GM23248 (cell line): ENCODE measurements around the gene EHBP1L1. TPM values are rescaled to one million over a fixed set of nuclear protein-coding genes. Genes with fewer than 3 reads are reported as not detected.

Experiments used
- DNase-seq: peaks from one replicate; pipeline ENCODE4 v3.0.0-alpha.2; 2015
- H2AFZ ChIP-seq: fragments of 200-600 bp; sonication (generic); 2 replicates; pipeline ENCODE4 v1.6.1; 2016; ENCODE audit warnings: antibody characterized with exemption
- H3F3A ChIP-seq: fragments of 200-600 bp; sonication (generic); 2 replicates; pipeline ENCODE4 v1.6.1; 2016; ENCODE audit warnings: mild to moderate bottlenecking, antibody characterized with exemption, mixed run types; ENCODE audit not compliant: insufficient read depth
- H3K27ac ChIP-seq: fragments of 200-600 bp; sonication (generic); 2 replicates; pipeline ENCODE4 v1.5.1; 2016; ENCODE audit warnings: mild to moderate bottlenecking
- H3K27me3 ChIP-seq: fragments of 200-600 bp; sonication (generic); replicated peaks from 2 replicates; pipeline ENCODE4 v1.6.1; 2016; ENCODE audit warnings: mild to moderate bottlenecking; ENCODE audit not compliant: insufficient read depth
- H3K36me3 ChIP-seq: fragments of 200-600 bp; sonication (generic); 2 replicates; pipeline ENCODE4 v1.6.1; 2016; ENCODE audit warnings: low read depth, mild to moderate bottlenecking
- H3K4me1 ChIP-seq: fragments of 200-600 bp; sonication (generic); 2 replicates; pipeline ENCODE4 v1.6.1; 2016; ENCODE audit warnings: mild to moderate bottlenecking; ENCODE audit not compliant: insufficient read depth
- H3K4me2 ChIP-seq: fragments of 200-600 bp; sonication (generic); one replicate; pipeline ENCODE4 v1.6.1; 2016; ENCODE audit warnings: mild to moderate bottlenecking; ENCODE audit not compliant: unreplicated experiment
- H3K4me3 ChIP-seq: fragments of 200-600 bp; sonication (generic); 2 replicates; pipeline ENCODE4 v1.5.1; 2016; ENCODE audit warnings: mild to moderate bottlenecking
- H3K79me2 ChIP-seq: fragments of 200-600 bp; sonication (generic); 2 replicates; pipeline ENCODE4 v1.6.1; 2016; ENCODE audit warnings: mild to moderate bottlenecking; ENCODE audit not compliant: insufficient read depth
- H3K9ac ChIP-seq: fragments of 200-600 bp; sonication (generic); 2 replicates; pipeline ENCODE4 v1.6.1; 2016; ENCODE audit warnings: mild to moderate bottlenecking
- H3K9me2 ChIP-seq: fragments of 200-600 bp; sonication (generic); 2 replicates; pipeline ENCODE4 v1.6.1; 2016; ENCODE audit warnings: mixed run types, mild to moderate bottlenecking, moderate library complexity; ENCODE audit not compliant: insufficient read depth
- H3K9me3 ChIP-seq: fragments of 200-600 bp; sonication (generic); one replicate; pipeline ENCODE4 v1.6.1; 2017; ENCODE audit warnings: low read depth
- H4K20me1 ChIP-seq: fragments of 200-600 bp; sonication (generic); 2 replicates; pipeline ENCODE4 v1.6.0; 2016; ENCODE audit not compliant: insufficient read depth
- EZH2 ChIP-seq: fragments of 200-600 bp; sonication (generic); IDR thresholded peaks from 2 replicates; pipeline ENCODE4 v1.6.1; 2018; ENCODE audit warnings: antibody characterized with exemption, mild to moderate bottlenecking; ENCODE audit not compliant: insufficient read depth, poor library complexity, severe bottlenecking
- EZH2phosphoT487 ChIP-seq: fragments of 200-600 bp; sonication (generic); IDR thresholded peaks from 2 replicates; pipeline ENCODE4 v1.6.1; 2018; ENCODE audit warnings: antibody characterized with exemption, moderate library complexity, mild to moderate bottlenecking, low read depth; ENCODE audit not compliant: insufficient read depth
- WGBS, 2 experiments: methylation state at CpG; one replicate each; pipeline ENCODE4 v1.1.6; 2015 to 2017; ENCODE audit warnings: low lambda C conversion rate in 2 of 2, low coverage in 1 of 2; ENCODE audit errors: missing lambda C conversion rate in 2 of 2; 5-methylcytosine and 5-hydroxymethylcytosine counted together
- in situ Hi-C: fragments of 300-500 bp; cut with MboI; formaldehyde crosslinking; loops from 2 replicates; pipeline ENCODE4 v1.15.0; 2020
- polyA plus RNA-seq: library from polyadenylated mRNA; unstranded; fragments of >200 nt; fragmentation: Nextera tagmentation; extraction: Ambion mirVana; gene quantifications from 2 replicates; pipeline ENCODE4 v1.2.1, GENCODE V29; 2016
- total RNA-seq: library from RNA; depleted of rRNA; stranded (reverse); fragments of >200 nt; shearing (Covaris generic); gene quantifications from 2 replicates; pipeline ENCODE4 v1.2.3, GENCODE V29; 2014

Gene EHBP1L1
- total and polyA plus RNA-seq, 2 experiments from 2014 or later, result 11.5 to 85.5 TPM

DNA sequence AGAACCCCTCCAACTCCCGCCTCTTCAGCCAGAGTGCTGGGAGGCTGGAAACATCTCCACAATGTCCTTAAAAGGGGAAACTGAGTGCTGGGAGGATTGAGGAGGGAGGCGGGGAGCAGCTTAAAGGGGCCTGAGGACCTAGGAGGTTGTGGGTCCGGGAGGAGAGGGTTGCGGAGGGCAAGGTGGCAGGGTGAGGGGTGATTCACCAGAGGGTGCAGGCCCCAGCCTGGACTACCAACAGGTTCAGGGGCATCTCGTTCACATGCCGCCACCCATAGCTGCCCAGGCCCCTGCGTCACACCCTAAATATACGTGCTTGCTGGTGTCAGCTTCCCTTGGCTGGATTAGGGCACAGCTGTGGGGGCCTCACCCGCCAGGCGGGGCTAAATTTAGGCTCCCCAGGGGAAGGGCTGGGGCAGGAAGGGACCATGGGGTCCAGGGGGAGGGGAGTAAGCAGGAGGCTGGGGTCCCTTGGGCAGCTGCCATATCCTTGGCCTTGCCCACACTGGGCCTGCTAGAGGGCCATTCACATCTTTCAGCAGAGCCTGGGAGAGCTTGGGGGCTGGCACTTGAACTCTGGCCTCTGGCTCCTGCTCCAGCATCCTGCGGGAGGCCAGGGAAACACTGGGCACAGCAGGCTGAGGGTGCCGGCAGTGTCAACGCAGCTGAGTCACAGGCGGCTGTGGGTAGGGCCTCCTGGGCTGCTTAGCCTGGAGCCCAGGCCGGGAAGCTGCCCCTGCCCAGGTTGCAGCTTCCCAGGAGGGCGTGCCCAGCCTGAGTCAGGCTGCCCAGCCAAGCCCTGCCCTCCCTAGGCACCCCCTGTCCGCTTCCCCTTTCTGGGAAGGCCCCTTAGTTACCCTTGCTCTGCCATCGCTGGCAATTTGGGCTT, 1.3 kb downstream of the EHBP1L1 start:
- peaks cover 6% of the 10 kb centered on the region; the same call in 1 of the 2 replicates for H3K36me3 ChIP-seq
- H2AFZ ChIP-seq, result no peak overlapping the region
- H3K27ac ChIP-seq, result peak overlapping the region; percentile 77
- no peaks in the 10 kb centered on the region for H3K27me3 ChIP-seq
- peak overlapping the region; percentile 92 for H3K4me3 ChIP-seq
- 11 to 14% methylated on average over 17 to 18 of the region's 18 CpGs for WGBS, 2 experiments
- H3K9me2 ChIP-seq, result no peaks in the 10 kb centered on the region
- H3K79me2 ChIP-seq, result peaks cover 40% of the 10 kb centered on the region
- H3K4me2 ChIP-seq, result peak overlapping the region; percentile 88
- no peaks in the 10 kb centered on the region for H4K20me1 ChIP-seq
- no peak for TF ChIP-seq EZH2phosphoT487
- no peak for TF ChIP-seq EZH2
- H3K9ac ChIP-seq, result peak overlapping the region; percentile 88
- peaks cover 24% of the 10 kb centered on the region for H3K4me1 ChIP-seq
- in situ Hi-C loops, result no loop called here
- peak; percentile 93 for DNase-seq
- peaks cover 10% of the 10 kb centered on the region for H3F3A ChIP-seq
- H3K9me3 ChIP-seq, result no peaks in the 10 kb centered on the region

DNA sequence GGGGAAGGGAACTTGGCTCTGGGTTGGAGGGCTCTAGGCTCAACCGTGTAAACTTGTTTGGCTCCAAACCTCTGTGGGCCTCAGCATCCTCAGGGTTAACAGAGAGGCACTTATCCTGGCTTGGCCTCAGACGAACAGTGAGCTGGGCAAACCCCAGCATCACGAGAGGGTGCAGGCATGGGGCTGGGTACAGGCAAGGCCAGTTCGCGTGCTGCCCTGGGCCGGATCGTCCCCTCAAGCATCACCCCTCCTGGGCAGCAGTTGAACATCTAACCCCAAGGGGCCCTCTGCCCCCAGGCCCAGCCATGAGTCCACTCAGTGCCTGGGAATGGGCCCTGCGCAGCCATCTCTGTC, 1.9 kb downstream of the EHBP1L1 start:
- in situ Hi-C loops, result no loop called here
- Histone ChIP-seq H3K27me3 (no peaks in the 10 kb centered on the region), H3K9ac (peak overlapping the region; percentile 88), H3K4me3 (peak overlapping the region; percentile 92), H3F3A (peaks cover 10% of the 10 kb centered on the region), H3K9me3 (no peaks in the 10 kb centered on the region), H3K36me3 (peaks cover 6% of the 10 kb centered on the region; the same call in 1 of the 2 replicates), H3K27ac (peak overlapping the region; percentile 77), H3K79me2 (peaks cover 40% of the 10 kb centered on the region), H3K4me1 (peaks cover 24% of the 10 kb centered on the region), H3K4me2 (peak overlapping the region; percentile 88), H4K20me1 (no peaks in the 10 kb centered on the region), H3K9me2 (no peaks in the 10 kb centered on the region), H2AFZ (no peak overlapping the region)
- TF ChIP-seq EZH2 (no peak), EZH2phosphoT487 (no peak)
- DNase-seq, result no peak
- 37 to 42% methylated on average over 3 to 8 of the region's 8 CpGs for WGBS, 2 experiments

DNA sequence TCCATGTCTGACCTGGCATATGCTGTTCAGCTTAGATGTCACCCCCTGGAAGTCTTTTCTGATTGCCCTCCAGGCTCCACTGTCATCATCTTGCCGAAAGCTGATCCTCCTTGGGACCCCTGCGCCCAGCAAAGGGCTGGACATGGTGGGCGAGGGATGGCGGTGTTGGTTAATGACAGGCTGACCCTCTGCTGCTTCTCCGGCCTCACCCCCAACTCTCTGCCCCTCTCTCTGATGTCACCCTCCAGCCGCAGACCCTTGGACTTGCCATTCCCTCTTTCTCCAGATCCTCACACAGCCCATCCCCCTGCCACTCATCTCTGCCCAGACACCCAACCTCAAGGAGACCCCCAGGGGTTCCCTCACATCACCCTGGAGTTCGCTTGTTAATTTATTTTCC, 2.3 kb downstream of the EHBP1L1 start:
- Histone ChIP-seq H3K36me3 (peaks cover 6% of the 10 kb centered on the region; the same call in 1 of the 2 replicates), H3K9me3 (no peaks in the 10 kb centered on the region), H3K9me2 (no peaks in the 10 kb centered on the region), H4K20me1 (no peaks in the 10 kb centered on the region), H3K9ac (peak overlapping the region; percentile 88), H3K4me3 (peak overlapping the region; percentile 92; the same call in 1 of the 2 replicates), H3K79me2 (peaks cover 37% of the 10 kb centered on the region), H3K4me1 (peaks cover 23% of the 10 kb centered on the region), H3F3A (peaks cover 10% of the 10 kb centered on the region), H3K4me2 (peak overlapping the region; percentile 88), H2AFZ (no peak overlapping the region), H3K27me3 (no peaks in the 10 kb centered on the region), H3K27ac (peak overlapping the region; percentile 77; the same call in 1 of the 2 replicates)
- TF ChIP-seq EZH2phosphoT487 (no peak), EZH2 (no peak)
- in situ Hi-C loops, result no loop called here
- no peak for DNase-seq
- 92 to 93% methylated on average over 7 of the region's 7 CpGs for WGBS, 2 experiments

DNA sequence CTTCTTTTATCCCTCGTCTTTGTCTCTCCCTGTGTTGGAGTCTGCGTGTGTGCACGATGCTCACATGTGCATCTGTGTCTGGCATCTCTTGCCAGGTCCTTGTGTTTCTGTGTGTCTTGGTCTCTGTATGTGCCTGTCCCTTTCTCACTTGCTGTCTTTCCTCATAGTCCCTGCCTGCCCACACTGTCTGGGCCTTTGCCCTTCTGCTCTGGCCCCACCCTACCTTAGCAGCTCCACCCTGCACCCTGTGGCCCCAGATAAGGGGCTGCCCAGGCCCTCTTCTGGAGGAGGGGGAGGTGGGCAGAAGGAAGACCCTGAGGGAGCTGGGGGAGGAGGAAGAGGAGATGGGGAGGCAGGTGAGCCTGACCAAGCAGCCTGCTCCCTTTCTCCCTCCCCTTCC, 2.8 kb downstream of the EHBP1L1 start:
- Histone ChIP-seq H3K27ac (no peak overlapping the region), H3K36me3 (peaks cover 6% of the 10 kb centered on the region; the same call in 1 of the 2 replicates), H3K9ac (no peak overlapping the region), H3K79me2 (peaks cover 32% of the 10 kb centered on the region), H3K27me3 (no peaks in the 10 kb centered on the region), H3K4me2 (no peak overlapping the region), H2AFZ (no peak overlapping the region), H3K9me3 (no peaks in the 10 kb centered on the region), H3K4me1 (peaks cover 17% of the 10 kb centered on the region), H3K9me2 (no peaks in the 10 kb centered on the region), H3F3A (peaks cover 10% of the 10 kb centered on the region), H4K20me1 (no peaks in the 10 kb centered on the region), H3K4me3 (no peak overlapping the region)
- no peak for DNase-seq
- in situ Hi-C loops, result no loop called here
- TF ChIP-seq EZH2phosphoT487 (no peak), EZH2 (no peak)
- 54 to 64% methylated on average over 3 of the region's 3 CpGs for WGBS, 2 experiments
